GM18511 (cell line): ENCODE data around the gene PDE3A.

Source experiments
- ATAC-seq: cut with Tn5 transposase; IDR thresholded peaks from one replicate; pipeline ENCODE4 v1.9.1; 2021; ENCODE audit warnings: mild to moderate bottlenecking, moderate library complexity; ENCODE audit not compliant: unreplicated experiment

Gene PDE3A

GRCh38 chr12:20453756-20454310 lies 85.5 kb downstream of the PDE3A start:
- no peak for ATAC-seq

GRCh38 chr12:20455001-20455706 lies 86.8 kb downstream of the PDE3A start:
- ATAC-seq, result no peak

- no peak for ATAC-seq
Observed at GRCh38 chr12:20457582-20457981, 89.2 kb downstream of the PDE3A start.

- ATAC-seq, result no peak
Observed at GRCh38 chr12:20458011-20458410, 89.7 kb downstream of the PDE3A start.

GRCh38 chr12:20459920-20460319 lies 91.6 kb downstream of the PDE3A start:
- no peak for ATAC-seq

- ATAC-seq, result no peak
Observed at GRCh38 chr12:20460956-20461355, 92.6 kb downstream of the PDE3A start.

GRCh38 chr12:20463913-20464524 lies 95.7 kb downstream of the PDE3A start:
- no peak for ATAC-seq

- ATAC-seq, result no peak
Observed at GRCh38 chr12:20469300-20469699, 101.0 kb downstream of the PDE3A start.

- no peak for ATAC-seq
Observed at GRCh38 chr12:20469756-20470155, 101.4 kb downstream of the PDE3A start.

GRCh38 chr12:20472102-20472782 lies 103.9 kb downstream of the PDE3A start:
- ATAC-seq, result no peak

- ATAC-seq, result no peak
Observed at GRCh38 chr12:20473133-20473532, 104.8 kb downstream of the PDE3A start.

- ATAC-seq, result no peak
Observed at GRCh38 chr12:20474016-20474415, 105.7 kb downstream of the PDE3A start.

GRCh38 chr12:20474443-20474842 lies 106.1 kb downstream of the PDE3A start:
- no peak for ATAC-seq

- ATAC-seq, result no peak
Observed at GRCh38 chr12:20475542-20475941, 107.2 kb downstream of the PDE3A start.

- ATAC-seq, result no peak
Observed at GRCh38 chr12:20476551-20476950, 108.2 kb downstream of the PDE3A start.

GRCh38 chr12:20477255-20477654 lies 108.9 kb downstream of the PDE3A start:
- no peak for ATAC-seq

- ATAC-seq, result no peak
Observed at GRCh38 chr12:20477672-20478071, 109.3 kb downstream of the PDE3A start.

- ATAC-seq, result no peak
Observed at GRCh38 chr12:20482491-20483054, 114.2 kb downstream of the PDE3A start.

GRCh38 chr12:20483776-20484175 lies 115.4 kb downstream of the PDE3A start:
- ATAC-seq, result no peak

- no peak for ATAC-seq
Observed at GRCh38 chr12:20486233-20486632, 117.9 kb downstream of the PDE3A start.

GRCh38 chr12:20487519-20487918 lies 119.2 kb downstream of the PDE3A start:
- ATAC-seq, result no peak

GRCh38 chr12:20489645-20490044 lies 121.3 kb downstream of the PDE3A start:
- ATAC-seq, result no peak
